Stomach (tissue), 4 donors: ENCODE measurements around the gene SULT1A3.
"Not testable (repeated sequence)": the region's sequence is repeated elsewhere in the genome, so short reads cannot be mapped to it uniquely, and the experiment has no call there.

ENCODE experiments used
- POLR2A ChIP-seq, 4 donors: fragments of 450-650 bp; IDR thresholded peaks; one replicate each; pipeline ENCODE4 v1.6.1; 2016; ENCODE audit warnings: antibody characterized with exemption in 4 of 4, control low read depth in 2 of 4, mild to moderate bottlenecking in 1 of 4, moderate library complexity in 1 of 4
- POLR2AphosphoS5 ChIP-seq, 3 donors: sonication (generic); formaldehyde crosslinking; IDR thresholded peaks; one replicate each; pipeline ENCODE4 v1.6.1; 2016; ENCODE audit warnings: antibody characterized with exemption in 3 of 3

GRCh38 chr16:30170145-30170544 lies 28.9 kb upstream of the SULT1A3 start:
- TF ChIP-seq POLR2AphosphoS5, POLR2A (IDR thresholded peaks at IDR 0.05): not testable (repeated sequence)
